ENCODE measurements around the gene MAP1LC3B. TPM values are rescaled to one million over a fixed set of nuclear protein-coding genes. Genes with fewer than 3 reads are reported as not detected.
A peak's percentile ranks its signal among the peaks of the same experiment; 100 is the strongest.
"Not testable (repeated sequence)": the region's sequence is repeated elsewhere in the genome, so short reads cannot be mapped to it uniquely, and the experiment has no call there.

The MAP1LC3B gene
- total and polyA plus RNA-seq, 5 donors from 2014 or later: 83.2 to 158 (median 134) TPM

- Mint-ChIP-seq H3K27me3 (peaks cover 5% of the 10 kb centered on the region), H3K27ac (peak overlapping the region; percentile 97 to 99 (median 98)), H3K4me3 (peak overlapping the region; percentile 92 to 99 (median 96)), H3K9me3 (peaks cover 0 to 3% (median 0%) of the 10 kb centered on the region in 7 donors), H3K36me3 (peaks cover 12% of the 10 kb centered on the region), H3K4me1 (peaks cover 27 to 74% (median 51%) of the 10 kb centered on the region in 4 donors)
- Histone ChIP-seq H3K27ac (ENCODE audit: insufficient read depth, low read length, poor library complexity, severe bottlenecking) (peak overlapping the region; percentile 85), H3K4me3 (ENCODE audit: low read depth, low read length) (peak overlapping the region; percentile 55), H3K4me1 (ENCODE audit: control insufficient read depth, insufficient read depth, low read length, poor library complexity, severe bottlenecking) (peaks cover 53% of the 10 kb centered on the region), H3K27me3 (ENCODE audit: control insufficient read depth, insufficient read depth, low read length) (no peaks in the 10 kb centered on the region), H3K9me3 (ENCODE audit: control insufficient read depth in 2 of 2, low read length in 2 of 2) (no peaks in the 10 kb centered on the region), H3K36me3 (ENCODE audit: control insufficient read depth, insufficient read depth, low read length) (no peaks in the 10 kb centered on the region)
- peak in 1 of 2 donors; percentile 2 for ATAC-seq (ENCODE audit: low read depth in 2 of 2)
- DNase-seq: no peak
These were observed 7.8 kb upstream of the MAP1LC3B start for GRCh38 chr16:87384162-87384874.

GRCh38 chr16:87384875-87385167 is 7.3 kb upstream of the MAP1LC3B start:
- H3K27ac Mint-ChIP-seq: peak overlapping the region; percentile 82 to 99 (median 87)
- H3K9me3 Mint-ChIP-seq; H3K9me3 ChIP-seq (ENCODE audit: control insufficient read depth in 2 of 2, low read length in 2 of 2); DNase-seq; H3K36me3 ChIP-seq (ENCODE audit: control insufficient read depth, insufficient read depth, low read length); ATAC-seq (ENCODE audit: low read depth in 2 of 2); H3K27me3 Mint-ChIP-seq; H3K27me3 ChIP-seq (ENCODE audit: control insufficient read depth, insufficient read depth, low read length): not testable (repeated sequence)
- H3K36me3 Mint-ChIP-seq: peaks cover 12% of the 10 kb centered on the region
- H3K4me1 ChIP-seq (ENCODE audit: control insufficient read depth, insufficient read depth, low read length, poor library complexity, severe bottlenecking): peaks cover 53% of the 10 kb centered on the region
- H3K27ac ChIP-seq (ENCODE audit: insufficient read depth, low read length, poor library complexity, severe bottlenecking): peak overlapping the region; percentile 85
- H3K4me1 Mint-ChIP-seq: peaks cover 27 to 76% (median 51%) of the 10 kb centered on the region in 4 donors
- H3K4me3 ChIP-seq (ENCODE audit: low read depth, low read length): peak overlapping the region; percentile 19
- H3K4me3 Mint-ChIP-seq: peak overlapping the region; percentile 71 to 99 (median 88)

- H3K4me1 ChIP-seq (ENCODE audit: control insufficient read depth, insufficient read depth, low read length, poor library complexity, severe bottlenecking): peaks cover 44% of the 10 kb centered on the region
These were observed 4.0 kb upstream of the MAP1LC3B start for GRCh38 chr16:87387942-87388817.

GRCh38 chr16:87388818-87389134 is 3.4 kb upstream of the MAP1LC3B start:
- Mint-ChIP-seq H3K36me3 (peaks cover 5% of the 10 kb centered on the region), H3K4me3 (peak overlapping the region; percentile 61 to 86 (median 82)), H3K9me3 (peaks cover 0 to 3% (median 0%) of the 10 kb centered on the region in 7 donors), H3K4me1 (peaks cover 17 to 61% (median 40%) of the 10 kb centered on the region in 4 donors), H3K27ac (peak overlapping the region; percentile 98 to 99 (median 99)), H3K27me3 (peaks cover 4% of the 10 kb centered on the region)
- Histone ChIP-seq H3K4me3 (ENCODE audit: low read depth, low read length) (peak overlapping the region; percentile 76), H3K27ac (ENCODE audit: insufficient read depth, low read length, poor library complexity, severe bottlenecking) (peak overlapping the region; percentile 91), H3K4me1 (ENCODE audit: control insufficient read depth, insufficient read depth, low read length, poor library complexity, severe bottlenecking) (peaks cover 50% of the 10 kb centered on the region), H3K27me3 (ENCODE audit: control insufficient read depth, insufficient read depth, low read length) (no peaks in the 10 kb centered on the region), H3K36me3 (ENCODE audit: control insufficient read depth, insufficient read depth, low read length) (no peaks in the 10 kb centered on the region), H3K9me3 (ENCODE audit: control insufficient read depth in 2 of 2, low read length in 2 of 2) (no peaks in the 10 kb centered on the region)
- no peak for ATAC-seq (ENCODE audit: low read depth in 2 of 2)
- no peak for DNase-seq

More at GRCh38 chr16:87387942-87388817, 4.0 kb upstream of the MAP1LC3B start:
- ATAC-seq (ENCODE audit: low read depth in 2 of 2) (peak; percentile 73 to 74), DNase-seq (peak; percentile 84 to 98 (median 92))
- H3K9me3 ChIP-seq (ENCODE audit: control insufficient read depth in 2 of 2, low read length in 2 of 2): no peaks in the 10 kb centered on the region
- Mint-ChIP-seq H3K4me1 (peaks cover 13 to 56% (median 35%) of the 10 kb centered on the region in 4 donors), H3K27me3 (peaks cover 5% of the 10 kb centered on the region), H3K9me3 (peaks cover 0 to 3% (median 0%) of the 10 kb centered on the region in 7 donors), H3K4me3 (peak overlapping the region; percentile 61 to 86 (median 82)), H3K36me3 (peaks cover 5% of the 10 kb centered on the region), H3K27ac (peak overlapping the region; percentile 98 to 99 (median 99))
- H3K27ac ChIP-seq (ENCODE audit: insufficient read depth, low read length, poor library complexity, severe bottlenecking): peak overlapping the region; percentile 91
- H3K27me3 ChIP-seq (ENCODE audit: control insufficient read depth, insufficient read depth, low read length): no peaks in the 10 kb centered on the region
- peak overlapping the region; percentile 76 for H3K4me3 ChIP-seq (ENCODE audit: low read depth, low read length)
- no peaks in the 10 kb centered on the region for H3K36me3 ChIP-seq (ENCODE audit: control insufficient read depth, insufficient read depth, low read length)

DNA sequence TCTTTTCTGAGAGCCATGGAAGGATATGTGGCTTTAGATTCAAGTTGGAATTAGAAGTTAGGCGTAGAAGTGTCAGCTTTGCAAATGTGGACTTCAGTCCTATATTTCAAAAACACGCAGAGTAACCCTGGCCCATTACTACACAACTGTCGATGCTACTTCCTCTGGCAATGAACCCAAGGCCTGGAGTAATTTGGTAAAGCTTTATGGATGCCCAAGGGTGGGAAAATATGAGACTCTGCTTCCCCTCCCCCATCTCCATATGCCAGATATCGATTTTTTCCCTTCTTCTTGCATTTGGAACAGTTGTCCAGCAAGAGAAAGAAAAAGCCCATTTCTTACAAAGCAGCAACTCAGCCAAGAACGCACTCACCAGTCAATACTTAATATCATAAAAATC is 2.9 kb upstream of the MAP1LC3B start:
- H3K4me1 Mint-ChIP-seq: peaks cover 19 to 63% (median 42%) of the 10 kb centered on the region in 4 donors
- H3K4me3 Mint-ChIP-seq: peak overlapping the region in 2 of 4 donors; percentile 54 to 75
- no peaks in the 10 kb centered on the region for H3K36me3 ChIP-seq (ENCODE audit: control insufficient read depth, insufficient read depth, low read length)
- H3K27ac ChIP-seq (ENCODE audit: insufficient read depth, low read length, poor library complexity, severe bottlenecking): peak overlapping the region; percentile 91
- peak overlapping the region; percentile 42 to 80 (median 47) for H3K27ac Mint-ChIP-seq
- no peaks in the 10 kb centered on the region for H3K9me3 ChIP-seq (ENCODE audit: control insufficient read depth in 2 of 2, low read length in 2 of 2)
- peaks cover 53% of the 10 kb centered on the region for H3K4me1 ChIP-seq (ENCODE audit: control insufficient read depth, insufficient read depth, low read length, poor library complexity, severe bottlenecking)
- ATAC-seq (ENCODE audit: low read depth in 2 of 2) (no peak), DNase-seq (no peak)
- H3K36me3 Mint-ChIP-seq: peaks cover 5% of the 10 kb centered on the region
- no peaks in the 10 kb centered on the region for H3K9me3 Mint-ChIP-seq
- H3K27me3 Mint-ChIP-seq: no peaks in the 10 kb centered on the region
- H3K4me3 ChIP-seq (ENCODE audit: low read depth, low read length): no peak overlapping the region
- H3K27me3 ChIP-seq (ENCODE audit: control insufficient read depth, insufficient read depth, low read length): no peaks in the 10 kb centered on the region

- peaks cover 54% of the 10 kb centered on the region for H3K4me1 ChIP-seq (ENCODE audit: control insufficient read depth, insufficient read depth, low read length, poor library complexity, severe bottlenecking)
- peak overlapping the region; percentile 14 to 47 (median 42) for H3K27ac Mint-ChIP-seq
- not testable (repeated sequence) for H3K27me3 ChIP-seq (ENCODE audit: control insufficient read depth, insufficient read depth, low read length); DNase-seq; ATAC-seq (ENCODE audit: low read depth in 2 of 2); H3K9me3 Mint-ChIP-seq; H3K36me3 ChIP-seq (ENCODE audit: control insufficient read depth, insufficient read depth, low read length); H3K27me3 Mint-ChIP-seq; H3K4me3 ChIP-seq (ENCODE audit: low read depth, low read length); H3K9me3 ChIP-seq (ENCODE audit: control insufficient read depth in 2 of 2, low read length in 2 of 2); H3K36me3 Mint-ChIP-seq
- H3K27ac ChIP-seq (ENCODE audit: insufficient read depth, low read length, poor library complexity, severe bottlenecking): peak overlapping the region; percentile 91
- peak overlapping the region in 2 of 4 donors; percentile 75 to 79 for H3K4me3 Mint-ChIP-seq
- H3K4me1 Mint-ChIP-seq: peaks cover 24 to 65% (median 47%) of the 10 kb centered on the region in 4 donors
These were observed 2.2 kb upstream of the MAP1LC3B start for GRCh38 chr16:87389914-87390313.

DNA sequence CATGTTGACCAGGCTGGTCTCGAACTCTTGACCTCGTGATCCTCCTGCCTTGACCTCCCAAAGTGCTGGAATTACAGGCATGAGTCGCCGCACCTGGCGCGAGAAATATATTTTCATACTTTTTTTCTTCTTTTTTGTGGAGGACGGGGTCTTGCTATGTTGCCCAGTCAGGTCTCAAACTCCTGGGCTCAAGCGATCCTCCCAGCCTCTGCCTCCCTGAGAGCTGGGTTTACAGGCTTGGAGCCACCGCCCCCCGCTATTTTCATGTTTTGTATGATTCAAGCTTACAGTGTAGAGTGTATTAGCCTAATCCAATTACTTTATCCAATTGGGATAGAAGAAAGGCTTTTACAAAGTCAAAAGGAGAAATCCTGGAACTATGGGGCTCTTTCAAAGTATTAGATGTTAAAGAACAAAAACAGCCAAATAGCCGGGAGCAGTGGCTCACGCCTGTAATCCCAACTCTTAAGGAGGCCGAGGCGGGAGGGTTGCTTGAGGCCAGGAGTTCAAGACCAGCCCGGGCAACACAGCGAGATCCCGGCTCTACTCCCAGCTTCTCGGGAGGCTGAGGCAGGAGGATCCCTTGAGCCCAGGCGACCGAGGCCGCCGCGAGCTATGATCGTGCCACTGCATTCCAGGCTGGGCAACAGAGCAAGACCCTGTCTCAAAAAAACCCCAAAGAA is 1.4 kb upstream of the MAP1LC3B start:
- H3K9me3 ChIP-seq (ENCODE audit: control insufficient read depth in 2 of 2, low read length in 2 of 2): no peaks in the 10 kb centered on the region
- peaks cover 50% of the 10 kb centered on the region for H3K4me1 ChIP-seq (ENCODE audit: control insufficient read depth, insufficient read depth, low read length, poor library complexity, severe bottlenecking)
- Mint-ChIP-seq H3K36me3 (peaks cover 8% of the 10 kb centered on the region), H3K27ac (peak overlapping the region; percentile 85 to 95 (median 94)), H3K4me1 (peaks cover 24 to 64% (median 49%) of the 10 kb centered on the region in 4 donors), H3K4me3 (peak overlapping the region; percentile 79 to 89 (median 86)), H3K9me3 (no peaks in the 10 kb centered on the region), H3K27me3 (no peaks in the 10 kb centered on the region)
- ATAC-seq (ENCODE audit: low read depth in 2 of 2) (no peak), DNase-seq (no peak)
- peak overlapping the region; percentile 86 for H3K27ac ChIP-seq (ENCODE audit: insufficient read depth, low read length, poor library complexity, severe bottlenecking)
- H3K27me3 ChIP-seq (ENCODE audit: control insufficient read depth, insufficient read depth, low read length): no peaks in the 10 kb centered on the region
- H3K36me3 ChIP-seq (ENCODE audit: control insufficient read depth, insufficient read depth, low read length): no peaks in the 10 kb centered on the region
- peak overlapping the region; percentile 55 for H3K4me3 ChIP-seq (ENCODE audit: low read depth, low read length)
